Left ventricle myocardium inferior (tissue), 1 donor: ENCODE data around the gene KCNT2. TPM values are rescaled to one million over a fixed set of nuclear protein-coding genes. Genes with fewer than 3 reads are reported as not detected.

Experiments used
- DNase-seq: peaks from one replicate; pipeline ENCODE4 v3.0.0-alpha.2; 2020
- H3K27ac ChIP-seq: fragments of 200-600 bp; replicated peaks from 2 replicates; pipeline ENCODE4 v1.8.0; 2021
- H3K27me3 ChIP-seq: fragments of 200-600 bp; 2 replicates; pipeline ENCODE4 v1.8.0; 2021; ENCODE audit warnings: low read depth
- H3K36me3 ChIP-seq: fragments of 200-600 bp; 2 replicates; pipeline ENCODE4 v1.8.0; 2021
- H3K4me1 ChIP-seq: fragments of 200-600 bp; 2 replicates; pipeline ENCODE4 v1.8.0; 2021
- H3K4me3 ChIP-seq: fragments of 200-600 bp; 2 replicates; pipeline ENCODE4 v1.8.0; 2021; ENCODE audit warnings: mild to moderate bottlenecking, moderate library complexity
- H3K9me3 ChIP-seq: fragments of 200-600 bp; replicated peaks from 2 replicates; pipeline ENCODE4 v1.8.0; 2021
- intact Hi-C: fragments of 100-400 bp; cut with micrococcal nuclease; formaldehyde crosslinking; loops from one replicate; pipeline ENCODE4 v1.11.0; 2022
- total RNA-seq: library from RNA; stranded (reverse); fragmentation: NEBNext Ultra II Directional; extraction: Animal tissue kit (Norgen Biotek cat#: 25700); gene quantifications from one replicate; pipeline ENCODE4 v1.2.1, GENCODE V29; 2021
- TF ChIP-seq, protein P1 (sequence below): fragments of 200-600 bp; IDR thresholded peaks from 2 replicates; pipeline ENCODE4 v1.8.0; 2021; ENCODE audit warnings: antibody characterized with exemption, mild to moderate bottlenecking, borderline replicate concordance
- donor health status: DM: no; HTN: yes; CAD: no; lungs with severe emphysema.

Gene KCNT2
- total RNA-seq, 1 donor from 2014 or later, result 0.60 TPM

DNA sequence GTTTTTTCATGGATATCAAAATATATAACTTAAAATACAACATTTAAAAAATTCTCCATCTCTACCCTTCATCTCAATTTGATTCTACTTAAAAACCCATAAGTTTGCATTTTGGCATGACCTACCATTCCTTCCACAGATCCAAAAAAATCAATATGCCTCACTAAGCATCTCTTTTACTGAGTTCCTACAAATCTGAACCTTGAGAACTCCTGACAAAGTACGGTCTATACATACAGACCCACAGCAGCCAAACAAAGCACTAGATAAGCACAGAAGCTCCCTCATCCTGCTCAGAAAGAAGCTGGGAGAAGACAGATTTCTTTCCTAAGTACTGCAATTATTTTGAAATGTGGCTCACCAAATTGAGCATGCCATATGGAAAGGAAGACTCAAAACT is 167.5 kb downstream of the KCNT2 start:
- Histone ChIP-seq H3K36me3 (no peaks in the 10 kb centered on the region), H3K4me3 (no peak overlapping the region), H3K4me1 (no peaks in the 10 kb centered on the region), H3K9me3 (no peaks in the 10 kb centered on the region), H3K27me3 (no peaks in the 10 kb centered on the region), H3K27ac (no peak overlapping the region)
- intact Hi-C loops, result no loop called here
- TF ChIP-seq, protein P1, sequence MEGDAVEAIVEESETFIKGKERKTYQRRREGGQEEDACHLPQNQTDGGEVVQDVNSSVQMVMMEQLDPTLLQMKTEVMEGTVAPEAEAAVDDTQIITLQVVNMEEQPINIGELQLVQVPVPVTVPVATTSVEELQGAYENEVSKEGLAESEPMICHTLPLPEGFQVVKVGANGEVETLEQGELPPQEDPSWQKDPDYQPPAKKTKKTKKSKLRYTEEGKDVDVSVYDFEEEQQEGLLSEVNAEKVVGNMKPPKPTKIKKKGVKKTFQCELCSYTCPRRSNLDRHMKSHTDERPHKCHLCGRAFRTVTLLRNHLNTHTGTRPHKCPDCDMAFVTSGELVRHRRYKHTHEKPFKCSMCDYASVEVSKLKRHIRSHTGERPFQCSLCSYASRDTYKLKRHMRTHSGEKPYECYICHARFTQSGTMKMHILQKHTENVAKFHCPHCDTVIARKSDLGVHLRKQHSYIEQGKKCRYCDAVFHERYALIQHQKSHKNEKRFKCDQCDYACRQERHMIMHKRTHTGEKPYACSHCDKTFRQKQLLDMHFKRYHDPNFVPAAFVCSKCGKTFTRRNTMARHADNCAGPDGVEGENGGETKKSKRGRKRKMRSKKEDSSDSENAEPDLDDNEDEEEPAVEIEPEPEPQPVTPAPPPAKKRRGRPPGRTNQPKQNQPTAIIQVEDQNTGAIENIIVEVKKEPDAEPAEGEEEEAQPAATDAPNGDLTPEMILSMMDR, result no peak
- DNase-seq, result no peak

DNA sequence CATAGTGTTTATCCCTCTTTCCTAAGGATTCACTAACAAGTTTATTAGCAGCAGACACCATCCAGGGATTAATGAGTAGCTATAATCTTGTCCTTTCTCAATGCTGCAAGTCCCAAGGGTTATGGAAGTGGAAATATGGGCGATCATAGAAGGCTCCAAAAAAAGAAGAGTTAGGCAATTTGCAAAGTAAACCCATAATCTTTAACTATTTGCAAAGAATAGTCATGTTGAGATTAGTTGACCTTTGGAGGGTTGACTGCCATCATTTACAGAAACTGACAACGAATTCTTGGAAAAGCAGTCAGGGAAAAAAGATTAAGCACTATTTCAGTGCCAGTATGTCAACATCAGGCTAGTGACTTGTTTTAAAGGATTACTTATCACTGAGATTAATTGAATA is 169.9 kb downstream of the KCNT2 start:
- intact Hi-C loops, result no loop called here
- Histone ChIP-seq H3K27ac (no peak overlapping the region), H3K4me1 (no peaks in the 10 kb centered on the region)

DNA sequence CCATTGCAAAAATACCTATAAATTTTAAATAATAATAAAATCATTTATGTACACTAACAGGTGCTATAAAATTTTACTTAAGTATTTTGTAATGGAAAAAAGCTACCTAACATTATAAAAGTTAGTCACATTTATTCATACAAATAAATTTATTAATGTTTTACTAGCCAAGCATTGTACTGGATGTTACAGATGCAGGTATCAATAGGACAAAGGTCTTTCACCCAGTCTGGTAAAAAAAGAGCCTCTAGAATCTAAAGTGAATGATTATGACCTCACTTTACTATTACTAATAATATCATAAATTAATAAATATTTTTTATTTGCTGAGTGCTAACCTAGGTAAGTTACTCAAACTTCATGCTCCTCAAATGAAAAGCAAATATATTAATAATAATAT is 170.6 kb downstream of the KCNT2 start:
- DNase-seq, result no peak
- Histone ChIP-seq H3K9me3 (no peaks in the 10 kb centered on the region), H3K27me3 (no peaks in the 10 kb centered on the region), H3K4me1 (no peaks in the 10 kb centered on the region), H3K27ac (no peak overlapping the region), H3K4me3 (no peak overlapping the region), H3K36me3 (no peaks in the 10 kb centered on the region)
- intact Hi-C loops, result no loop called here
- TF ChIP-seq, protein P1, result no peak

More for the DNA sequence above, 169.9 kb downstream of the KCNT2 start:
- no peaks in the 10 kb centered on the region for H3K36me3 ChIP-seq
- H3K4me3 ChIP-seq, result no peak overlapping the region
- TF ChIP-seq, protein P1, result no peak
- no peak for DNase-seq
- no peaks in the 10 kb centered on the region for H3K27me3 ChIP-seq
- H3K9me3 ChIP-seq, result no peaks in the 10 kb centered on the region

DNA sequence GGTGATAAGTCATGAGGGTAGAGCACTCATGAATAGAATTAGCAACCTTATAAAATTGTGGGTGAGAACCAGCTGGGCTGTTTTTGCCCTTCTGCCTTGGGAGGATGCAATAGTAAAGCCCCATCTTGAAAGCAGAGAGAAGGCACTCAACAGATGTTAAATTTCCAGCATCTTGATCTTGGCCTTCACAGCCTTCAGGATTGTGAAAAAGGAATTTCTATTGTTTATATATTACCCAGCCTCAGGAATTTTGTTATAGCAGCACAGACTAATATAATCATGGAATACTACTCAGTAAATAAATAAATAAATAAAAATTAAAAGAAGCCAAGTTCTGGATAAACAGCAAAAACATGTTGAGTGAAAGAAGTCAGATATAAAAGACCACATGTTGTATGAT is 175.2 kb downstream of the KCNT2 start:
- Histone ChIP-seq H3K27ac (no peak overlapping the region), H3K4me3 (no peak overlapping the region), H3K27me3 (no peaks in the 10 kb centered on the region), H3K9me3 (no peaks in the 10 kb centered on the region), H3K4me1 (no peaks in the 10 kb centered on the region), H3K36me3 (no peaks in the 10 kb centered on the region)
- intact Hi-C loops, result no loop called here
- TF ChIP-seq, protein P1, result no peak
- no peak for DNase-seq

DNA sequence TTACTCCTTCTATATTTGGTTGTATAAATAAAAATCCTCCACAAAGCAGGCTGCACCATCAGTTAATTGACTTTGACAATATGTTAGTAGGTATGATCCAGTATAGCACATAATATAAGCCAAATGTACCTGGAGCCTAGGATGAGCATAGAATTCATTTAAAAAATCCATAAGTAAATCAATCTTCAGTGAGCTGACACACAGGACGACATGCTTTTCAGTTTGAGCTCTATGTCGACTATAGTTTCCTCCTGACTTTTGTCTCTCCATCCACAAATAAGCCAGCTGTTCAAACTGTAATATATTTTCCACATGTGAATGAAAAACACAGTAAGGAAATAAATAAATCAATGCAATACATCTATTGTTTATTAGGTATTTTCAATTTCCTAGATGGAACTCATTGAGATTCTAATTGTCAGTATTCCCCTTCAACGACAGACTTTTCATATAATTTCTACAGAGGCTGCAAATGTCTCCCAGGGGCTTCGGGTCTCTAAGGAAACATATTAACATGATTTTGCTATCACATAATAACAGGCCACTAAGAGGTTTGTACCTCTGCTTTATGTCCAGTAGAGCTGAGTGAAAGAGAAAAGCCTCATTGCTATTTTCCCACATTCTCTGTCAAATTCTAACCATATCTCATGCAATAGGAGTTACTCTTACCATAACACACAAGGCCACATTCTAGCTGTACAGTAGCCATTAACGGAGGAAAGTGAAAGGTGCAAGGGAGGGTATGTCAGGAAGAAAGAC is 180.1 kb downstream of the KCNT2 start:
- no peaks in the 10 kb centered on the region for H3K4me1 ChIP-seq
- H3K27me3 ChIP-seq, result no peaks in the 10 kb centered on the region
- DNase-seq, result no peak
- H3K9me3 ChIP-seq, result no peaks in the 10 kb centered on the region
- no peak overlapping the region for H3K4me3 ChIP-seq
- no peak overlapping the region for H3K27ac ChIP-seq
- TF ChIP-seq, protein P1, result no peak
- intact Hi-C loops, result no loop called here
- H3K36me3 ChIP-seq, result no peaks in the 10 kb centered on the region
